Measurements from ENCODE around the gene ANTXR1.

The ANTXR1 gene

GRCh38 chr2:69017080-69017479, 4.1 kb downstream of the ANTXR1 start:
- peaks cover 41% of the 10 kb centered on the region for H3K27me3 Mint-ChIP-seq
- H3K4me3 Mint-ChIP-seq: no peak overlapping the region

GRCh38 chr2:69017835-69018234, 4.9 kb downstream of the ANTXR1 start:
- H3K36me3 Mint-ChIP-seq: no peaks in the 10 kb centered on the region
- no peak overlapping the region for H3K27ac Mint-ChIP-seq
- peaks cover 9% of the 10 kb centered on the region for H3K4me1 Mint-ChIP-seq (ENCODE audit: low read depth)
- H3K9me3 Mint-ChIP-seq (ENCODE audit: low read depth): no peaks in the 10 kb centered on the region
- H3K4me3 Mint-ChIP-seq: no peak overlapping the region
- H3K27me3 Mint-ChIP-seq: peaks cover 38% of the 10 kb centered on the region

More at GRCh38 chr2:69017080-69017479, 4.1 kb downstream of the ANTXR1 start:
- Mint-ChIP-seq H3K9me3 (ENCODE audit: low read depth) (no peaks in the 10 kb centered on the region), H3K36me3 (no peaks in the 10 kb centered on the region), H3K27ac (no peak overlapping the region), H3K4me1 (ENCODE audit: low read depth) (peaks cover 12% of the 10 kb centered on the region)

GRCh38 chr2:69018678-69019095, 5.7 kb downstream of the ANTXR1 start:
- Mint-ChIP-seq H3K4me1 (ENCODE audit: low read depth) (peaks cover 8% of the 10 kb centered on the region), H3K27ac (no peak overlapping the region), H3K27me3 (peaks cover 38% of the 10 kb centered on the region), H3K4me3 (no peak overlapping the region), H3K36me3 (no peaks in the 10 kb centered on the region), H3K9me3 (ENCODE audit: low read depth) (no peaks in the 10 kb centered on the region)

- Mint-ChIP-seq H3K27me3 (peaks cover 27% of the 10 kb centered on the region), H3K4me3 (no peak overlapping the region), H3K36me3 (no peaks in the 10 kb centered on the region), H3K4me1 (ENCODE audit: low read depth) (no peaks in the 10 kb centered on the region), H3K9me3 (ENCODE audit: low read depth) (no peaks in the 10 kb centered on the region), H3K27ac (no peak overlapping the region)
Measured at GRCh38 chr2:69020496-69021426, 7.8 kb downstream of the ANTXR1 start.

GRCh38 chr2:69021727-69022126, 8.7 kb downstream of the ANTXR1 start:
- H3K4me3 Mint-ChIP-seq: no peak overlapping the region
- H3K27ac Mint-ChIP-seq: no peak overlapping the region
- H3K36me3 Mint-ChIP-seq: no peaks in the 10 kb centered on the region
- no peaks in the 10 kb centered on the region for H3K9me3 Mint-ChIP-seq (ENCODE audit: low read depth)
- peaks cover 26% of the 10 kb centered on the region for H3K27me3 Mint-ChIP-seq
- H3K4me1 Mint-ChIP-seq (ENCODE audit: low read depth): no peaks in the 10 kb centered on the region

- Mint-ChIP-seq H3K36me3 (no peaks in the 10 kb centered on the region), H3K4me1 (ENCODE audit: low read depth) (no peaks in the 10 kb centered on the region), H3K27me3 (peaks cover 21% of the 10 kb centered on the region), H3K27ac (no peak overlapping the region), H3K4me3 (no peak overlapping the region), H3K9me3 (ENCODE audit: low read depth) (no peaks in the 10 kb centered on the region)
Measured at GRCh38 chr2:69022548-69022947, 9.6 kb downstream of the ANTXR1 start.

GRCh38 chr2:69023236-69023635, 10.3 kb downstream of the ANTXR1 start:
- H3K9me3 Mint-ChIP-seq (ENCODE audit: low read depth): no peaks in the 10 kb centered on the region
- H3K4me1 Mint-ChIP-seq (ENCODE audit: low read depth): no peaks in the 10 kb centered on the region
- H3K27me3 Mint-ChIP-seq: peaks cover 14% of the 10 kb centered on the region
- no peak overlapping the region for H3K4me3 Mint-ChIP-seq
- H3K27ac Mint-ChIP-seq: no peak overlapping the region
- no peaks in the 10 kb centered on the region for H3K36me3 Mint-ChIP-seq

- Mint-ChIP-seq H3K4me3 (no peak overlapping the region), H3K27me3 (peaks cover 5% of the 10 kb centered on the region), H3K9me3 (ENCODE audit: low read depth) (no peaks in the 10 kb centered on the region), H3K27ac (no peak overlapping the region), H3K4me1 (ENCODE audit: low read depth) (no peaks in the 10 kb centered on the region), H3K36me3 (no peaks in the 10 kb centered on the region)
Measured at GRCh38 chr2:69026026-69026425, 13.0 kb downstream of the ANTXR1 start.

- Mint-ChIP-seq H3K4me3 (no peak overlapping the region), H3K9me3 (ENCODE audit: low read depth) (no peaks in the 10 kb centered on the region), H3K27me3 (peaks cover 5% of the 10 kb centered on the region), H3K4me1 (ENCODE audit: low read depth) (no peaks in the 10 kb centered on the region), H3K36me3 (no peaks in the 10 kb centered on the region), H3K27ac (no peak overlapping the region)
Measured at GRCh38 chr2:69026691-69027459, 13.9 kb downstream of the ANTXR1 start.

GRCh38 chr2:69030800-69031428, 17.9 kb downstream of the ANTXR1 start:
- H3K36me3 Mint-ChIP-seq: no peaks in the 10 kb centered on the region
- H3K9me3 Mint-ChIP-seq (ENCODE audit: low read depth): no peaks in the 10 kb centered on the region
- H3K4me3 Mint-ChIP-seq: no peak overlapping the region
- H3K4me1 Mint-ChIP-seq (ENCODE audit: low read depth): no peaks in the 10 kb centered on the region
- no peak overlapping the region for H3K27ac Mint-ChIP-seq
- H3K27me3 Mint-ChIP-seq: peaks cover 8% of the 10 kb centered on the region

- no peaks in the 10 kb centered on the region for H3K9me3 Mint-ChIP-seq (ENCODE audit: low read depth)
- H3K27ac Mint-ChIP-seq: no peak overlapping the region
- H3K4me3 Mint-ChIP-seq: no peak overlapping the region
- H3K36me3 Mint-ChIP-seq: no peaks in the 10 kb centered on the region
- peaks cover 6% of the 10 kb centered on the region for H3K27me3 Mint-ChIP-seq
- H3K4me1 Mint-ChIP-seq (ENCODE audit: low read depth): no peaks in the 10 kb centered on the region
Measured at GRCh38 chr2:69031466-69031865, 18.5 kb downstream of the ANTXR1 start.

- peaks cover 3% of the 10 kb centered on the region for H3K27me3 Mint-ChIP-seq
Measured at GRCh38 chr2:69032336-69032735, 19.4 kb downstream of the ANTXR1 start.

GRCh38 chr2:69033461-69034095, 20.6 kb downstream of the ANTXR1 start:
- H3K4me3 Mint-ChIP-seq: no peak overlapping the region
- H3K4me1 Mint-ChIP-seq (ENCODE audit: low read depth): no peaks in the 10 kb centered on the region
- H3K27me3 Mint-ChIP-seq: peaks cover 6% of the 10 kb centered on the region
- H3K36me3 Mint-ChIP-seq: no peaks in the 10 kb centered on the region
- no peaks in the 10 kb centered on the region for H3K9me3 Mint-ChIP-seq (ENCODE audit: low read depth)
- H3K27ac Mint-ChIP-seq: no peak overlapping the region

More at GRCh38 chr2:69032336-69032735, 19.4 kb downstream of the ANTXR1 start:
- no peaks in the 10 kb centered on the region for H3K4me1 Mint-ChIP-seq (ENCODE audit: low read depth)
- H3K4me3 Mint-ChIP-seq: no peak overlapping the region
- H3K36me3 Mint-ChIP-seq: no peaks in the 10 kb centered on the region
- no peak overlapping the region for H3K27ac Mint-ChIP-seq
- no peaks in the 10 kb centered on the region for H3K9me3 Mint-ChIP-seq (ENCODE audit: low read depth)

- Mint-ChIP-seq H3K9me3 (ENCODE audit: low read depth) (no peaks in the 10 kb centered on the region), H3K27ac (no peak overlapping the region), H3K4me1 (ENCODE audit: low read depth) (no peaks in the 10 kb centered on the region), H3K4me3 (no peak overlapping the region), H3K36me3 (no peaks in the 10 kb centered on the region), H3K27me3 (peaks cover 6% of the 10 kb centered on the region)
Measured at GRCh38 chr2:69034122-69034521, 21.1 kb downstream of the ANTXR1 start.

Data from activated naive CD8-positive, alpha-beta T cell (primary cell).